Astrocyte (in vitro differentiated cells and primary cell): Measurements from ENCODE around the gene SH3TC2.

Source experiments
- EZH2 ChIP-seq: IDR thresholded peaks from 2 replicates; pipeline ENCODE4 v1.6.1; 2012; ENCODE audit warnings: mild to moderate bottlenecking, low read length, inconsistent platforms; ENCODE audit not compliant: insufficient read depth
- TF ChIP-seq, protein P1 (sequence below): IDR thresholded peaks from 2 replicates; pipeline ENCODE4 v1.5.1; 2011; ENCODE audit warnings: low read depth, mild to moderate bottlenecking, inconsistent platforms, low read length, moderate library complexity; ENCODE audit not compliant: insufficient read depth

DNA sequence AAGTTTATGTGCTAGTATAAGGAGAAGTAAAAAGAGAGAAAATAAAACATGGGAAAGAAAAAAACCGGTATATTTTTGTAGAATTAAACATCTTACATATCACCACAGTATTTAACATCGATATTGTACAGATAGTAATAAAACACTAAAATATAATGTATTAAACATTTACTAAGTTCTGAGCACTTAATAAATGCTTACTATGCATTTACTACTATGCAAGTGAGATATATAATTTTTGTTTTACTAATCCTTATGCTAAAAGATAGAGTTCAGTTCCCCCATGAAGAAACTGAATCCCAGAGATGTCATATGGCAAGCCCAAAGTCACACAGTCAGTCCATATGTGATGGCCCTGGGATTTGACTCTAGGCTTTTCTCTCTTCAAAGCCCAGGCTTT, 51.1 kb downstream of the SH3TC2 start:
- TF ChIP-seq, protein P1, sequence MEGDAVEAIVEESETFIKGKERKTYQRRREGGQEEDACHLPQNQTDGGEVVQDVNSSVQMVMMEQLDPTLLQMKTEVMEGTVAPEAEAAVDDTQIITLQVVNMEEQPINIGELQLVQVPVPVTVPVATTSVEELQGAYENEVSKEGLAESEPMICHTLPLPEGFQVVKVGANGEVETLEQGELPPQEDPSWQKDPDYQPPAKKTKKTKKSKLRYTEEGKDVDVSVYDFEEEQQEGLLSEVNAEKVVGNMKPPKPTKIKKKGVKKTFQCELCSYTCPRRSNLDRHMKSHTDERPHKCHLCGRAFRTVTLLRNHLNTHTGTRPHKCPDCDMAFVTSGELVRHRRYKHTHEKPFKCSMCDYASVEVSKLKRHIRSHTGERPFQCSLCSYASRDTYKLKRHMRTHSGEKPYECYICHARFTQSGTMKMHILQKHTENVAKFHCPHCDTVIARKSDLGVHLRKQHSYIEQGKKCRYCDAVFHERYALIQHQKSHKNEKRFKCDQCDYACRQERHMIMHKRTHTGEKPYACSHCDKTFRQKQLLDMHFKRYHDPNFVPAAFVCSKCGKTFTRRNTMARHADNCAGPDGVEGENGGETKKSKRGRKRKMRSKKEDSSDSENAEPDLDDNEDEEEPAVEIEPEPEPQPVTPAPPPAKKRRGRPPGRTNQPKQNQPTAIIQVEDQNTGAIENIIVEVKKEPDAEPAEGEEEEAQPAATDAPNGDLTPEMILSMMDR = no peak
- no peak for TF ChIP-seq EZH2
